Measurements from ENCODE around the gene SOX5. TPM values are rescaled to one million over a fixed set of nuclear protein-coding genes. Genes with fewer than 3 reads are reported as not detected.
A peak's percentile ranks its signal among the peaks of the same experiment; 100 is the strongest.

Gene SOX5
- total and polyA plus RNA-seq, 9 of the 15 experiments (the other 6 are each of a cell fraction or from before 2014, with no cell fraction given): 8.3 to 16.5 (median 11.9) TPM

DNA sequence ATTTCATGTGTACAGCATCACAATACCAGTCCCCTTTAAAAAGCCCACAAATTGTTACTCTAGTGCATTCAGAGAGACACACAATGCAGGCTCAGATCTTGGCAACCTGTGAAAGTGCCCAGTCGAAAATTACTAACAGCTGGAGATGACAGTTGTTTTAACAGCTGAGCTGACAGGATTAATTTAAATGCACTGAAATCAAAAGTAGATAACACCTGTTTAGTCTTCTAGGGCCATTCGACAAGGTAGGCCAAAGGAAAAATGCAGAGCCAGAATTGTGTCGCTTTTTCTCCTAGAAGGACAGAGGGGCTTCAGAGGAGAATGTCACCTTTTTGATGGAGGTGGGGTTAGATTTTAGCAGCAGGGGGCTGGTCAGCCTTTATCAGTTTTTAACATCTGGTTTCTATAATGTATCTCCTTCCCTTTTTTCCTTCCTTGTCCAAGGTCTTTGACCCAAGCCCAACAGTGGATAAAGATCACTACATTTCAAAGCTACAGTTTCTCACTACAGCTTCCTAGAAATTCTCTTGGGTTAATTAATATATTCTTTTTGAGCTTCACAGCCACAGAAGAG lies 139.1 kb downstream of the SOX5 start:
- Histone ChIP-seq H2AFZ (ENCODE audit: low read depth, low read length) (peak overlapping the region; percentile 53), H3K9ac (ENCODE audit: insufficient read depth in 1 of 2, low read depth in 2 of 2, low read length in 2 of 2) (no peak overlapping the region), H3K4me3 (no peak overlapping the region), H3K9me3 (replicated peaks; ENCODE audit: control insufficient read depth, insufficient read depth, low read depth, low read length) (no peaks in the 10 kb centered on the region), H4K20me1 (replicated peaks; ENCODE audit: control insufficient read depth, insufficient read depth, low read length) (no peaks in the 10 kb centered on the region), H3K27me3 (ENCODE audit: control insufficient read depth in 2 of 2, insufficient read depth in 2 of 2, low read length in 2 of 2) (no peaks in the 10 kb centered on the region), H3K4me2 (ENCODE audit: insufficient read depth, low read length) (no peak overlapping the region), H3K4me1 (replicated peaks in 1 of 2; ENCODE audit: control insufficient read depth in 2 of 2, insufficient read depth in 2 of 2, low read length in 2 of 2) (peaks cover 0 to 13% of the 10 kb centered on the region in 2 experiments; a peak in 2 of 5 replicates), H3K9me1 (ENCODE audit: control insufficient read depth, insufficient read depth, low read length) (no peaks in the 10 kb centered on the region), H3K27ac (ENCODE audit: extremely low read depth, low read depth, low read length) (peak overlapping the region; percentile 29; the same call in 1 of the 3 replicates), H3K79me2 (ENCODE audit: control insufficient read depth, insufficient read depth, low read length) (no peaks in the 10 kb centered on the region), H3K36me3 (ENCODE audit: control insufficient read depth, insufficient read depth, low read length) (no peaks in the 10 kb centered on the region)
- CTCF ChIA-PET (ENCODE audit: low intra/inter-chr PET ratio): no interaction called here
- ATAC-seq: peak; percentile 50
- in situ Hi-C loops (cut with MboI) (no loop called here), intact Hi-C loops (cut with micrococcal nuclease) (loop anchor here (10.0 kb wide), 1 partner anchor 134 kb away; the partner anchor contains the start of gene SOX5)
- POLR2A ChIA-PET: interaction anchor here (0.6 kb wide), 1 partner anchor 24 kb away, joined by 3 read pairs; no protein-coding TSS in a partner anchor
- peak; percentile 9 to 34 (median 19) for DNase-seq (ENCODE audit: extremely low read depth in 1 of 4, low spot score in 3 of 4)
- no peak for FAIRE-seq
- 7% methylated on average over 3 of the region's 3 CpGs for WGBS (ENCODE audit: insufficient coverage, low coverage, missing lambda C conversion rate)
- BruUV-seq (replicated peaks): no TSS peak
- TF ChIP-seq ELF2 (CRISPR knock-in tag; IDR thresholded peaks at IDR 0.05) (no peak), EWSR1 (IDR thresholded peaks at IDR 0.05; ENCODE audit: borderline replicate concordance, low read depth, partially characterized antibody) (no peak), CC2D1A (IDR thresholded peaks at IDR 0.05) (0 out of 2 replicates have a peak, but pooled peaks have one; percentile 15), ZNF239 (CRISPR knock-in tag; IDR thresholded peaks at IDR 0.05) (no peak), MYBL2 (IDR thresholded peaks at IDR 0.05; ENCODE audit: low read depth) (peak; percentile 42; the same call in 1 of the 2 replicates), MYBL2 (CRISPR knock-in tag; IDR thresholded peaks at IDR 0.05; ENCODE audit: borderline replicate concordance) (no peak), ZNF764 (CRISPR knock-in tag; IDR thresholded peaks at IDR 0.05; ENCODE audit: low read depth) (no peak), ARID1B (IDR thresholded peaks at IDR 0.05) (peak; percentile 67), U2AF1 (optimal IDR thresholded peaks at IDR 0.05; ENCODE audit: low read depth, low read length) (no peak), CBFA2T2 (conservative IDR thresholded peaks at IDR 0.05) (peak; percentile 11; the same call in 1 of the 2 replicates), MEIS2 (IDR thresholded peaks at IDR 0.05; ENCODE audit: partially characterized antibody) (peak; percentile 55)
- TF ChIP-seq, protein P1, sequence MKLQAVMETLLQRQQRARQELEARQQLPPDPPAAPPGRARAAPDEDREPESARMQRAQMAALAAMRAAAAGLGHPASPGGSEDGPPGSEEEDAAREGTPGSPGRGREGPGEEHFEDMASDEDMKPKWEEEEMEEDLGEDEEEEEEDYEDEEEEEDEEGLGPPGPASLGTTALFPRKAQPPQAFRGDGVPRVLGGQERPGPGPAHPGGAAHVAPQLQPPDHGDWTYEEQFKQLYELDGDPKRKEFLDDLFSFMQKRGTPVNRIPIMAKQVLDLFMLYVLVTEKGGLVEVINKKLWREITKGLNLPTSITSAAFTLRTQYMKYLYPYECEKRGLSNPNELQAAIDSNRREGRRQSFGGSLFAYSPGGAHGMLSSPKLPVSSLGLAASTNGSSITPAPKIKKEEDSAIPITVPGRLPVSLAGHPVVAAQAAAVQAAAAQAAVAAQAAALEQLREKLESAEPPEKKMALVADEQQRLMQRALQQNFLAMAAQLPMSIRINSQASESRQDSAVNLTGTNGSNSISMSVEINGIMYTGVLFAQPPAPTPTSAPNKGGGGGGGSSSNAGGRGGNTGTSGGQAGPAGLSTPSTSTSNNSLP (IDR thresholded peaks at IDR 0.05; ENCODE audit: borderline replicate concordance, low read depth, low read length): 0 out of 2 replicates have a peak, but pooled peaks have one; percentile 43
